Measurements from ENCODE around the gene CDHR2.

CDHR2 gene

DNA sequence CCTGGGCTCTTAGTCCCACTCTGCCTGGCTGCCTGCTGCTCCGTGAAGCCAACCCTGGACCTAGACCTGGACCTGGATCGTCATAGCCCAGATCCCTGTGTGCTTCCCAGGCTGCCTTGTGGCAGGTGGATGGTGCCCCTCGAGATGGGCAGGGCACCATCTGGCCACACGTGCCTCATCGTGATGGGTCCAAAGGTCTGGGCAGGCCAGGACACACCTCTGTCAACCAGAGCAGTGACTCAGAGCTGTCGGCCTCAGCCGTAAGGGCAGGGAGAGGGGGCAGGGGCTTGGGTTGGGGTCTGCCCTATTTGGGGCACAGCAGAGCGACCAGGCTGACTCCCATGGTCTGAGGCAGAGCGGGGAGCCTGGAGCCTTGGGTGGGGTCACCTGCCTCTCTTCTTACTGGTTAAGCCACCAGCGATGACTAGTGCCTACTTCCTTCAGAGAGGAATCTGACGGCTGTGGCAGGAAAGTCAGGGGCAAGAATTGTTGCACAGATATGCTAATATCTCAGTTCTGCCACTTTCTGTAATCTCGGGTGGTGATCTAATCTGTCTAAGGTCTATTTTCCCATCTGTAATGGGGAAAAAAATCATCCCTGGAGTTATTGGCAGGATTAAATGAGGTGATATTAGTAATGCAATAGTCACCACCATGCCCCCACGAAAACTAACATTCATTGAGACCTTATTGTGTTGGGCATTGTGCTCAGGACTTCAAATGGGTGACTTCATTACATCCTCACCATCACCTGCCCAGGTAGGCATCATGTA lies 3.2 kb upstream of the CDHR2 start:
- Histone ChIP-seq H2BK12ac (ENCODE audit: low read length) (peak overlapping the region; percentile 65), H3K27me3 (ENCODE audit: control insufficient read depth in 3 of 3, insufficient read depth in 3 of 3, low read depth in 1 of 3, low read length in 3 of 3) (peaks cover 4 to 31% (median 18%) of the 10 kb centered on the region in 3 experiments), H2BK15ac (ENCODE audit: low read length) (no peak overlapping the region), H3K79me1 (ENCODE audit: low read depth, low read length) (peaks cover 2% of the 10 kb centered on the region), H3K36me3 (replicated peaks in 1 of 2; ENCODE audit: control insufficient read depth in 2 of 2, insufficient read depth in 2 of 2, low read length in 2 of 2) (no peaks in the 10 kb centered on the region), H3K4me3 (ENCODE audit: low read length in 2 of 2) (no peak overlapping the region), H4K8ac (ENCODE audit: low read depth, low read length) (no peak overlapping the region), H3K18ac (ENCODE audit: low read length) (no peak overlapping the region), H2BK5ac (ENCODE audit: low read length) (no peak overlapping the region), H3K9ac (ENCODE audit: low read depth, low read length, poor library complexity) (no peak overlapping the region), H2AK5ac (ENCODE audit: low read depth, low read length) (peak overlapping the region; percentile 84), H4K91ac (ENCODE audit: low read depth, low read length, poor library complexity) (peak overlapping the region; percentile 94), H2AFZ (ENCODE audit: low read length) (no peak overlapping the region), H3K23ac (ENCODE audit: low read depth, low read length, poor library complexity) (peak overlapping the region; percentile 85), H3K27ac (replicated peaks; ENCODE audit: low read length) (no peak overlapping the region), H3K4ac (ENCODE audit: low read length) (no peak overlapping the region), H2BK120ac (ENCODE audit: low read depth, low read length) (peak overlapping the region; percentile 47), H3K9me3 (replicated peaks in 1 of 2; ENCODE audit: control insufficient read depth in 2 of 2, insufficient read depth in 1 of 2, low read depth in 1 of 2, low read length in 2 of 2) (no peaks in the 10 kb centered on the region), H3K4me1 (ENCODE audit: control insufficient read depth in 2 of 2, insufficient read depth in 1 of 2, low read depth in 1 of 2, low read length in 2 of 2) (peaks cover 15 to 21% of the 10 kb centered on the region in 2 donors), H3K14ac (ENCODE audit: low read length) (peak overlapping the region; percentile 84), H3K4me2 (ENCODE audit: insufficient read depth, low read length, poor library complexity, severe bottlenecking) (no peak overlapping the region)
- no CpG with 5 or more reads among the region's 13 CpGs for WGBS, 2 donors (ENCODE audit: extremely low coverage in 2 of 2, insufficient read length in 2 of 2, insufficient replicate concordance in 1 of 2)
- no peak for DNase-seq (ENCODE audit: low spot score)

DNA sequence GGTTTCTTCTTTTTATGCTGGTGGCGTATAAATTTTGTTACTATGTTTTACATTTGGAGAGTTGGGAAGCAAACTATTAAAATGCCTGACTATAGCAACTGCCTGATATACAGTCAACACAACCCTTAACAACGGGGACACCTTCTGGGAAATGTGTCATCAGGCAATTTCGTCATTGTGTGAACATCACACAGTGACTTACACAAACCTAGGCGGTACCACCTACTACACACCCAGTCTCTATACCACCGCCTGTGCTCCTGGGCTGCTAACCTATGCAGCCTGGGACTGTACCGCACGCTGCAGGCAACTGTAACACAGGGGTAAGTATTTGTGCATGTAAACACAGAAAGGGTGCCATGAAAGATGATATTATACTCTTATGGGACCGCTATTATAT lies 1.3 kb upstream of the CDHR2 start:
- Histone ChIP-seq H3K23ac (ENCODE audit: low read depth, low read length, poor library complexity) (no peak overlapping the region), H2AFZ (ENCODE audit: low read length) (no peak overlapping the region)

DNA sequence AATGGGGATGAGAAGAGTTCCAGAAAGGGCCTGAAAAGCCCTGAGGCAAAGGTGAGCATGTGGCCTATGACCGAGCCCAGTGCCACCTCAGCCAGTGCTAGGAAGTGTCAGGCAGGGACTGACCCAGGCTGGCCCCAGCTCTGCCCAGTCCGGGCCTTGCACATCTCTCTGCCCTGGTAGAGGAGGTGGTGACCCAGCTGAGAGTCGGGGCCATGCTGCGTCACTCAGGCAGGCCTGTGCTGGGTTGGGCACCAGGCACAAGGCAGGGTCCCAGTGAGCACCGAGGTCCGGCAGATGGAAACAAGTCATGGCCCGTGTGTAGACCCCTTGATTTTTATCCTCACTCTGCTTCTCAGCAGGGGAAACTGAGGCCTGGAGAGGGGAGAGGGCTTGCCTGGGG lies 729 bp downstream of the CDHR2 start:
- no peak for DNase-seq (ENCODE audit: low spot score)
- H3K4ac ChIP-seq (ENCODE audit: low read length) = no peak overlapping the region
- peaks cover 0 to 33% (median 8%) of the 10 kb centered on the region in 3 experiments for H3K27me3 ChIP-seq (ENCODE audit: control insufficient read depth in 3 of 3, insufficient read depth in 3 of 3, low read depth in 1 of 3, low read length in 3 of 3)
- H2AFZ ChIP-seq (ENCODE audit: low read length) = no peak overlapping the region
- H3K36me3 ChIP-seq (replicated peaks in 1 of 2; ENCODE audit: control insufficient read depth in 2 of 2, insufficient read depth in 2 of 2, low read length in 2 of 2) = no peaks in the 10 kb centered on the region
- no peak overlapping the region for H3K27ac ChIP-seq (replicated peaks; ENCODE audit: low read length)
- peak overlapping the region; percentile 47 for H2AK5ac ChIP-seq (ENCODE audit: low read depth, low read length)
- no CpG with 5 or more reads among the region's 7 CpGs for WGBS, 2 donors (ENCODE audit: extremely low coverage in 2 of 2, insufficient read length in 2 of 2, insufficient replicate concordance in 1 of 2)
- peaks cover 2% of the 10 kb centered on the region for H3K79me1 ChIP-seq (ENCODE audit: low read depth, low read length)
- H3K18ac ChIP-seq (ENCODE audit: low read length) = peak overlapping the region; percentile 36
- H4K91ac ChIP-seq (ENCODE audit: low read depth, low read length, poor library complexity) = no peak overlapping the region
- no peak overlapping the region for H3K4me3 ChIP-seq (ENCODE audit: low read length in 2 of 2)
- no peak overlapping the region for H3K23ac ChIP-seq (ENCODE audit: low read depth, low read length, poor library complexity)
- peak overlapping the region; percentile 52 for H2BK12ac ChIP-seq (ENCODE audit: low read length)
- no peak overlapping the region for H3K4me2 ChIP-seq (ENCODE audit: insufficient read depth, low read length, poor library complexity, severe bottlenecking)
- H2BK15ac ChIP-seq (ENCODE audit: low read length) = no peak overlapping the region
- H2BK5ac ChIP-seq (ENCODE audit: low read length) = no peak overlapping the region
- H3K9ac ChIP-seq (ENCODE audit: low read depth, low read length, poor library complexity) = no peak overlapping the region
- H3K4me1 ChIP-seq (ENCODE audit: control insufficient read depth in 2 of 2, insufficient read depth in 1 of 2, low read depth in 1 of 2, low read length in 2 of 2) = peaks cover 5 to 7% of the 10 kb centered on the region in 2 donors
- H3K9me3 ChIP-seq (replicated peaks in 1 of 2; ENCODE audit: control insufficient read depth in 2 of 2, insufficient read depth in 1 of 2, low read depth in 1 of 2, low read length in 2 of 2) = no peaks in the 10 kb centered on the region
- peak overlapping the region; percentile 42 for H2BK120ac ChIP-seq (ENCODE audit: low read depth, low read length)
- peak overlapping the region; percentile 17 for H3K14ac ChIP-seq (ENCODE audit: low read length)
- no peak overlapping the region for H4K8ac ChIP-seq (ENCODE audit: low read depth, low read length)

More for the DNA sequence above, 1.3 kb upstream of the CDHR2 start:
- H3K27me3 ChIP-seq (ENCODE audit: control insufficient read depth in 3 of 3, insufficient read depth in 3 of 3, low read depth in 1 of 3, low read length in 3 of 3) = peaks cover 4 to 24% (median 23%) of the 10 kb centered on the region in 3 experiments
- no peak overlapping the region for H2BK120ac ChIP-seq (ENCODE audit: low read depth, low read length)
- H3K9me3 ChIP-seq (replicated peaks in 1 of 2; ENCODE audit: control insufficient read depth in 2 of 2, insufficient read depth in 1 of 2, low read depth in 1 of 2, low read length in 2 of 2) = no peaks in the 10 kb centered on the region
- H3K4me2 ChIP-seq (ENCODE audit: insufficient read depth, low read length, poor library complexity, severe bottlenecking) = no peak overlapping the region
- no peak overlapping the region for H4K91ac ChIP-seq (ENCODE audit: low read depth, low read length, poor library complexity)
- no peak overlapping the region for H2BK5ac ChIP-seq (ENCODE audit: low read length)
- no peak overlapping the region for H3K27ac ChIP-seq (replicated peaks; ENCODE audit: low read length)
- H3K36me3 ChIP-seq (replicated peaks in 1 of 2; ENCODE audit: control insufficient read depth in 2 of 2, insufficient read depth in 2 of 2, low read length in 2 of 2) = no peaks in the 10 kb centered on the region
- no peak overlapping the region for H3K14ac ChIP-seq (ENCODE audit: low read length)
- H3K9ac ChIP-seq (ENCODE audit: low read depth, low read length, poor library complexity) = no peak overlapping the region
- H2AK5ac ChIP-seq (ENCODE audit: low read depth, low read length) = no peak overlapping the region
- H4K8ac ChIP-seq (ENCODE audit: low read depth, low read length) = no peak overlapping the region
- WGBS, 2 donors (ENCODE audit: extremely low coverage in 2 of 2, insufficient read length in 2 of 2, insufficient replicate concordance in 1 of 2) = no CpG with 5 or more reads among the region's 8 CpGs
- H3K4ac ChIP-seq (ENCODE audit: low read length) = no peak overlapping the region
- no peak overlapping the region for H3K18ac ChIP-seq (ENCODE audit: low read length)
- H3K79me1 ChIP-seq (ENCODE audit: low read depth, low read length) = peaks cover 2% of the 10 kb centered on the region
- no peak overlapping the region for H2BK12ac ChIP-seq (ENCODE audit: low read length)
- H3K4me1 ChIP-seq (ENCODE audit: control insufficient read depth in 2 of 2, insufficient read depth in 1 of 2, low read depth in 1 of 2, low read length in 2 of 2) = peaks cover 2 to 9% of the 10 kb centered on the region in 2 donors
- no peak overlapping the region for H3K4me3 ChIP-seq (ENCODE audit: low read length in 2 of 2)
- no peak for DNase-seq (ENCODE audit: low spot score)
- H2BK15ac ChIP-seq (ENCODE audit: low read length) = no peak overlapping the region

DNA sequence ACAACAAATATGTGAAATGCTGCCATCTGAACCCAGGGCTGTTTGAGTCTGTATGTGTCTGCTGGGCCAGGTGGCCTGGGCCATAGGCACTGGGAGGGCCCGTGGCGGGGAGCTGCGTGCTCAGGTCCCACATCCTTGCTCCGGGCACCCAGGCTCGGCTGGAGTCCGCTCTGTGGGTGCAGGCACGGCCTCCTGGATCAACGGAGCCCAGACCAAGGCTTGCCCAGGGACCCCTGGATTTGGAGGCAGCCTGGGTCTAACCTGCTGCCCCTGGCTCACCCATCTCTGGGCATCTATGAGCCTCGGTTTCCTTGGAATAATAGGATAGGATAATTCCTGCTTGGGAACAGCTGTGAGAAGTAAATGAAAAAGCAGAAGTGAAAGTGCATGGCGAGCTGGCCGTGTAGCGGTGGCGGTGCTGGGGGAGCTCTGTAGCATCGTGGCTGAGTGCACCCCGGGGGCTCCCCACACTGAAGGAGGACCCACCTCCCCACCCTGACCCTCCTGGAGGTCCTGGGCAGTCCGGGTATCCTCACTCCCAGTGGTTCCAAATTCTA lies 1.2 kb downstream of the CDHR2 start:
- Histone ChIP-seq H2BK120ac (ENCODE audit: low read depth, low read length) (no peak overlapping the region), H3K27ac (replicated peaks; ENCODE audit: low read length) (no peak overlapping the region), H3K36me3 (replicated peaks in 1 of 2; ENCODE audit: control insufficient read depth in 2 of 2, insufficient read depth in 2 of 2, low read length in 2 of 2) (no peaks in the 10 kb centered on the region), H2AFZ (ENCODE audit: low read length) (no peak overlapping the region), H2BK12ac (ENCODE audit: low read length) (peak overlapping the region; percentile 10), H3K18ac (ENCODE audit: low read length) (no peak overlapping the region), H3K14ac (ENCODE audit: low read length) (peak overlapping the region; percentile 63), H4K8ac (ENCODE audit: low read depth, low read length) (no peak overlapping the region), H3K4ac (ENCODE audit: low read length) (no peak overlapping the region), H2AK5ac (ENCODE audit: low read depth, low read length) (peak overlapping the region; percentile 75), H3K4me2 (ENCODE audit: insufficient read depth, low read length, poor library complexity, severe bottlenecking) (no peak overlapping the region), H3K23ac (ENCODE audit: low read depth, low read length, poor library complexity) (no peak overlapping the region), H2BK15ac (ENCODE audit: low read length) (peak overlapping the region; percentile 54), H3K79me1 (ENCODE audit: low read depth, low read length) (peaks cover 2% of the 10 kb centered on the region), H2BK5ac (ENCODE audit: low read length) (no peak overlapping the region), H3K4me1 (ENCODE audit: control insufficient read depth in 2 of 2, insufficient read depth in 1 of 2, low read depth in 1 of 2, low read length in 2 of 2) (peaks cover 5 to 7% of the 10 kb centered on the region in 2 donors), H3K9me3 (replicated peaks in 1 of 2; ENCODE audit: control insufficient read depth in 2 of 2, insufficient read depth in 1 of 2, low read depth in 1 of 2, low read length in 2 of 2) (no peaks in the 10 kb centered on the region), H3K4me3 (ENCODE audit: low read length in 2 of 2) (no peak overlapping the region), H3K9ac (ENCODE audit: low read depth, low read length, poor library complexity) (no peak overlapping the region), H3K27me3 (ENCODE audit: control insufficient read depth in 3 of 3, insufficient read depth in 3 of 3, low read depth in 1 of 3, low read length in 3 of 3) (peaks cover 0 to 33% (median 4%) of the 10 kb centered on the region in 3 experiments), H4K91ac (ENCODE audit: low read depth, low read length, poor library complexity) (no peak overlapping the region)
- no peak for DNase-seq (ENCODE audit: low spot score)
- WGBS, 2 donors (ENCODE audit: extremely low coverage in 2 of 2, insufficient read length in 2 of 2, insufficient replicate concordance in 1 of 2) = no CpG with 5 or more reads among the region's 16 CpGs

Measured in neuronal stem cell (in vitro differentiated cells).